Sigmoid colon (tissue), 4 donors: ENCODE measurements around the gene FARP2.

Experiments used
- POLR2A ChIP-seq, 2 donors: fragments of 450-650 bp; IDR thresholded peaks; one replicate each; pipeline ENCODE4 v1.6.1; 2016; ENCODE audit warnings: antibody characterized with exemption in 2 of 2, mild to moderate bottlenecking in 2 of 2, moderate library complexity in 2 of 2
- POLR2AphosphoS5 ChIP-seq, 4 donors: sonication (generic); formaldehyde crosslinking; IDR thresholded peaks; one replicate each; pipeline ENCODE4 v1.6.1; 2017; ENCODE audit warnings: antibody characterized with exemption in 4 of 4
- TF ChIP-seq, protein P1 (sequence below), 4 experiments: fragments of 450-650 bp in 3 of 4; fragments of 200-600 bp in 1 of 4; IDR thresholded peaks; one replicate each; pipeline ENCODE4 v1.5.1; 2016 to 2019; ENCODE audit warnings: antibody characterized with exemption in 4 of 4, mild to moderate bottlenecking in 3 of 4, moderate library complexity in 2 of 4

DNA sequence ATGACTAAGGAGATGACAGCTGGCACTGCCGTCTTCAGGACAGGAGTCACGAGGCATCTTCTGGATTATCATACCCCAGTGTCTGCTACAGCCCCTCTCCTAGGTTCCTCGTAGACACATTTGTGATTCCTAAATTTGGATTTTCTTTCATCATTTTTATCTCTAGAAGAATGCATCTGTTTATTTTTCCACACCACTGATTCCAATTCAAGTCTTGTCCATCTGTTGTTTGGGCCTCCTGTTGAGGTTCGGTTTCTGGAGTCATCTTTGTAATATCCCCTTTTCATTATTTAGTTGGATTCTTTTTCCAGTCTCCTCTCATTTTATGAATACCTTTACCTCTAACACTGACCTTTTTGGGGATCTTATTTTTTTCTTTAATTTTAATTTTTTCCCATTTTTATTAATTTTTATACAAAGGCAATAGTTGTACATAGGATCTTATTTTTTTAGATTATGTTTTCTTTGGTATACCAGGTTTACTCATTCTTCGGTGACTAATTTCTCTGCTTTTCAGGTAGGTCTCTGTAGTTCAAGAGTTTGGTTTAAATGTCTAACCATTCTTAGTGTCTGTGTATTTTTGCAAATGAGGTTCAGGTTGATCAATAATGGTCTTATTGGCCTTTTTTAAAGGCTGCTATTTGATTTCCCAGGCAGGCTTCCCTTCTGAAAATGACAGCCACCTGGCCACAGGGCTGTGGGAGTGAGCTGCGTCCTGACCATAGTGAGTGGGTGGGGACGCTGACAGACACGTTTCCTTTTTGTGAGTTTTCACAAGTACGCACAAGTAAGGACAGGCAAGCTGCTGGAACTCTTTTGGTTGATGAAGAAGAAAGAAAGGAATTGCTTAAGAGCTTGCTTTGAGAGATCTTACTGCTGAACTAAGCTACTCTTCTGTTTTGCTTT is 34.5 kb downstream of the FARP2 start:
- TF ChIP-seq, protein P1, sequence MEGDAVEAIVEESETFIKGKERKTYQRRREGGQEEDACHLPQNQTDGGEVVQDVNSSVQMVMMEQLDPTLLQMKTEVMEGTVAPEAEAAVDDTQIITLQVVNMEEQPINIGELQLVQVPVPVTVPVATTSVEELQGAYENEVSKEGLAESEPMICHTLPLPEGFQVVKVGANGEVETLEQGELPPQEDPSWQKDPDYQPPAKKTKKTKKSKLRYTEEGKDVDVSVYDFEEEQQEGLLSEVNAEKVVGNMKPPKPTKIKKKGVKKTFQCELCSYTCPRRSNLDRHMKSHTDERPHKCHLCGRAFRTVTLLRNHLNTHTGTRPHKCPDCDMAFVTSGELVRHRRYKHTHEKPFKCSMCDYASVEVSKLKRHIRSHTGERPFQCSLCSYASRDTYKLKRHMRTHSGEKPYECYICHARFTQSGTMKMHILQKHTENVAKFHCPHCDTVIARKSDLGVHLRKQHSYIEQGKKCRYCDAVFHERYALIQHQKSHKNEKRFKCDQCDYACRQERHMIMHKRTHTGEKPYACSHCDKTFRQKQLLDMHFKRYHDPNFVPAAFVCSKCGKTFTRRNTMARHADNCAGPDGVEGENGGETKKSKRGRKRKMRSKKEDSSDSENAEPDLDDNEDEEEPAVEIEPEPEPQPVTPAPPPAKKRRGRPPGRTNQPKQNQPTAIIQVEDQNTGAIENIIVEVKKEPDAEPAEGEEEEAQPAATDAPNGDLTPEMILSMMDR (IDR thresholded peaks at IDR 0.05): no peak
- TF ChIP-seq POLR2AphosphoS5 (IDR thresholded peaks at IDR 0.05) (no peak), POLR2A (IDR thresholded peaks at IDR 0.05) (no peak)
